Stimulated activated naive CD8-positive, alpha-beta T cell treated with anti-CD3 and anti-CD28 coated beads, Interleukin-15, amount 100 ng/mL, for 72 hours (primary cell): ENCODE data around the gene UBE2D1.

Experiments used
- ATAC-seq: fragments of 150-1000 bp; cut with Tn5 transposase; 2 replicates; pipeline ENCODE4 v1.10.0; 2021; ENCODE audit warnings: mild to moderate bottlenecking, moderate library complexity
- DNase-seq, 2 donors: peaks; one replicate each; pipeline ENCODE4 v3.0.0; 2021 to 2022
- H3K27ac Mint-ChIP-seq, 2 donors: one replicate each; pipeline ENCODE4 v1.8.0; 2022; ENCODE audit warnings: mild to moderate bottlenecking in 2 of 2, mixed read lengths in 2 of 2, moderate library complexity in 2 of 2
- H3K27me3 Mint-ChIP-seq: one replicate; pipeline ENCODE4 v1.8.0; 2022; ENCODE audit warnings: mixed read lengths
- H3K4me1 Mint-ChIP-seq: one replicate; pipeline ENCODE4 v1.8.0; 2022; ENCODE audit warnings: mild to moderate bottlenecking, mixed read lengths
- H3K4me3 Mint-ChIP-seq, 2 donors: one replicate each; pipeline ENCODE4 v1.8.0; 2022; ENCODE audit warnings: mild to moderate bottlenecking in 2 of 2, mixed read lengths in 2 of 2, moderate library complexity in 1 of 2
- H3K9me3 Mint-ChIP-seq, 2 donors: one replicate each; pipeline ENCODE4 v1.8.0; 2022; ENCODE audit warnings: mixed read lengths in 2 of 2

UBE2D1 gene

GRCh38 chr10:58326967-58327381 is 7.8 kb upstream of the UBE2D1 start:
- Mint-ChIP-seq H3K27me3 (peaks cover 6% of the 10 kb centered on the region), H3K27ac (no peak overlapping the region), H3K4me1 (peaks cover 11% of the 10 kb centered on the region), H3K4me3 (no peak overlapping the region), H3K9me3 (no peaks in the 10 kb centered on the region)
- DNase-seq = no peak
- ATAC-seq = no peak

- no peak for ATAC-seq
- H3K4me3 Mint-ChIP-seq = no peak overlapping the region
- no peaks in the 10 kb centered on the region for H3K4me1 Mint-ChIP-seq
- no peak overlapping the region for H3K27ac Mint-ChIP-seq
- H3K27me3 Mint-ChIP-seq = peaks cover 6% of the 10 kb centered on the region
- no peaks in the 10 kb centered on the region for H3K9me3 Mint-ChIP-seq
- no peak for DNase-seq
These were observed 6.6 kb upstream of the UBE2D1 start for GRCh38 chr10:58328233-58328632.

- H3K4me1 Mint-ChIP-seq = peaks cover 9% of the 10 kb centered on the region
- no peak overlapping the region for H3K27ac Mint-ChIP-seq
- no peak overlapping the region for H3K4me3 Mint-ChIP-seq
These were observed 4.4 kb upstream of the UBE2D1 start for GRCh38 chr10:58330431-58330830.

GRCh38 chr10:58331646-58332045 is 3.2 kb upstream of the UBE2D1 start:
- Mint-ChIP-seq H3K4me3 (no peak overlapping the region), H3K4me1 (peaks cover 21% of the 10 kb centered on the region), H3K9me3 (no peaks in the 10 kb centered on the region), H3K27ac (no peak overlapping the region), H3K27me3 (peaks cover 6% of the 10 kb centered on the region)
- DNase-seq (no peak), ATAC-seq (no peak)

More at GRCh38 chr10:58330431-58330830, 4.4 kb upstream of the UBE2D1 start:
- Mint-ChIP-seq H3K27me3 (peaks cover 6% of the 10 kb centered on the region), H3K9me3 (no peaks in the 10 kb centered on the region)
- ATAC-seq = no peak
- no peak for DNase-seq

- Mint-ChIP-seq H3K4me1 (peaks cover 40% of the 10 kb centered on the region), H3K9me3 (no peaks in the 10 kb centered on the region), H3K4me3 (peak overlapping the region; percentile 92 to 97), H3K27me3 (no peaks in the 10 kb centered on the region), H3K27ac (peak overlapping the region; percentile 42 to 85)
- DNase-seq (peak; percentile 15 to 20), ATAC-seq (peak; percentile 61)
These were observed 650 bp downstream of the UBE2D1 start for GRCh38 chr10:58335306-58336005.

- H3K27me3 Mint-ChIP-seq = no peaks in the 10 kb centered on the region
- H3K27ac Mint-ChIP-seq = no peak overlapping the region
- peak overlapping the region; percentile 92 to 97 for H3K4me3 Mint-ChIP-seq
- ATAC-seq = no peak
- DNase-seq = no peak
- H3K9me3 Mint-ChIP-seq = no peaks in the 10 kb centered on the region
- peaks cover 48% of the 10 kb centered on the region for H3K4me1 Mint-ChIP-seq
These were observed 1.4 kb downstream of the UBE2D1 start for GRCh38 chr10:58336242-58336641.

GRCh38 chr10:58341422-58341821 is 6.6 kb downstream of the UBE2D1 start:
- Mint-ChIP-seq H3K27ac (no peak overlapping the region), H3K27me3 (no peaks in the 10 kb centered on the region), H3K4me3 (no peak overlapping the region), H3K9me3 (no peaks in the 10 kb centered on the region), H3K4me1 (peaks cover 41% of the 10 kb centered on the region)
- ATAC-seq (no peak), DNase-seq (no peak)

GRCh38 chr10:58341947-58342346 is 7.1 kb downstream of the UBE2D1 start:
- peaks cover 36% of the 10 kb centered on the region for H3K4me1 Mint-ChIP-seq
- H3K27ac Mint-ChIP-seq = no peak overlapping the region
- no peak for ATAC-seq
- no peaks in the 10 kb centered on the region for H3K27me3 Mint-ChIP-seq
- DNase-seq = no peak
- no peak overlapping the region for H3K4me3 Mint-ChIP-seq
- no peaks in the 10 kb centered on the region for H3K9me3 Mint-ChIP-seq

- ATAC-seq (no peak), DNase-seq (no peak)
- Mint-ChIP-seq H3K27ac (no peak overlapping the region), H3K27me3 (no peaks in the 10 kb centered on the region), H3K9me3 (no peaks in the 10 kb centered on the region), H3K4me1 (peaks cover 29% of the 10 kb centered on the region), H3K4me3 (no peak overlapping the region)
These were observed 13.2 kb downstream of the UBE2D1 start for GRCh38 chr10:58347967-58348366.

GRCh38 chr10:58348571-58349033 is 13.8 kb downstream of the UBE2D1 start:
- H3K27ac Mint-ChIP-seq = no peak overlapping the region
- H3K27me3 Mint-ChIP-seq = no peaks in the 10 kb centered on the region
- ATAC-seq (no peak), DNase-seq (no peak)
- H3K9me3 Mint-ChIP-seq = no peaks in the 10 kb centered on the region
- no peak overlapping the region for H3K4me3 Mint-ChIP-seq
- peaks cover 29% of the 10 kb centered on the region for H3K4me1 Mint-ChIP-seq

- Mint-ChIP-seq H3K4me3 (no peak overlapping the region), H3K4me1 (peaks cover 29% of the 10 kb centered on the region), H3K27me3 (no peaks in the 10 kb centered on the region), H3K9me3 (no peaks in the 10 kb centered on the region), H3K27ac (no peak overlapping the region)
- ATAC-seq (no peak), DNase-seq (no peak)
These were observed 15.2 kb downstream of the UBE2D1 start for GRCh38 chr10:58350023-58350422.

GRCh38 chr10:58350619-58351323 is 16.0 kb downstream of the UBE2D1 start:
- Mint-ChIP-seq H3K27ac (no peak overlapping the region), H3K27me3 (no peaks in the 10 kb centered on the region), H3K9me3 (no peaks in the 10 kb centered on the region), H3K4me3 (no peak overlapping the region), H3K4me1 (peaks cover 29% of the 10 kb centered on the region)
- no peak for DNase-seq
- no peak for ATAC-seq

- peak overlapping the region in 1 of 2 donors; percentile 5 for H3K27ac Mint-ChIP-seq
- ATAC-seq (no peak), DNase-seq (no peak)
- no peaks in the 10 kb centered on the region for H3K27me3 Mint-ChIP-seq
- H3K4me3 Mint-ChIP-seq = no peak overlapping the region
- H3K9me3 Mint-ChIP-seq = no peaks in the 10 kb centered on the region
- H3K4me1 Mint-ChIP-seq = peaks cover 33% of the 10 kb centered on the region
These were observed 17.1 kb downstream of the UBE2D1 start for GRCh38 chr10:58351616-58352578.

- ATAC-seq = no peak
- H3K4me3 Mint-ChIP-seq = no peak overlapping the region
- DNase-seq = no peak
- no peaks in the 10 kb centered on the region for H3K27me3 Mint-ChIP-seq
- no peak overlapping the region for H3K27ac Mint-ChIP-seq
- no peaks in the 10 kb centered on the region for H3K9me3 Mint-ChIP-seq
- peaks cover 36% of the 10 kb centered on the region for H3K4me1 Mint-ChIP-seq
These were observed 18.3 kb downstream of the UBE2D1 start for GRCh38 chr10:58352956-58353610.

GRCh38 chr10:58356756-58357155 is 21.9 kb downstream of the UBE2D1 start:
- H3K9me3 Mint-ChIP-seq = no peaks in the 10 kb centered on the region
- DNase-seq (no peak), ATAC-seq (no peak)
- H3K27me3 Mint-ChIP-seq = no peaks in the 10 kb centered on the region
- no peak overlapping the region for H3K27ac Mint-ChIP-seq
- H3K4me3 Mint-ChIP-seq = no peak overlapping the region
- H3K4me1 Mint-ChIP-seq = peaks cover 35% of the 10 kb centered on the region
